Amniotic epithelial cell (primary cell): ENCODE results near the gene C3orf22.
"Not testable (repeated sequence)": the region's sequence is repeated elsewhere in the genome, so short reads cannot be mapped to it uniquely, and the experiment has no call there.

Experiments
- DNase-seq: peaks from one replicate; pipeline ENCODE4 v3.0.0-alpha.2; 2010; ENCODE audit warnings: low read depth

Gene C3orf22

DNA sequence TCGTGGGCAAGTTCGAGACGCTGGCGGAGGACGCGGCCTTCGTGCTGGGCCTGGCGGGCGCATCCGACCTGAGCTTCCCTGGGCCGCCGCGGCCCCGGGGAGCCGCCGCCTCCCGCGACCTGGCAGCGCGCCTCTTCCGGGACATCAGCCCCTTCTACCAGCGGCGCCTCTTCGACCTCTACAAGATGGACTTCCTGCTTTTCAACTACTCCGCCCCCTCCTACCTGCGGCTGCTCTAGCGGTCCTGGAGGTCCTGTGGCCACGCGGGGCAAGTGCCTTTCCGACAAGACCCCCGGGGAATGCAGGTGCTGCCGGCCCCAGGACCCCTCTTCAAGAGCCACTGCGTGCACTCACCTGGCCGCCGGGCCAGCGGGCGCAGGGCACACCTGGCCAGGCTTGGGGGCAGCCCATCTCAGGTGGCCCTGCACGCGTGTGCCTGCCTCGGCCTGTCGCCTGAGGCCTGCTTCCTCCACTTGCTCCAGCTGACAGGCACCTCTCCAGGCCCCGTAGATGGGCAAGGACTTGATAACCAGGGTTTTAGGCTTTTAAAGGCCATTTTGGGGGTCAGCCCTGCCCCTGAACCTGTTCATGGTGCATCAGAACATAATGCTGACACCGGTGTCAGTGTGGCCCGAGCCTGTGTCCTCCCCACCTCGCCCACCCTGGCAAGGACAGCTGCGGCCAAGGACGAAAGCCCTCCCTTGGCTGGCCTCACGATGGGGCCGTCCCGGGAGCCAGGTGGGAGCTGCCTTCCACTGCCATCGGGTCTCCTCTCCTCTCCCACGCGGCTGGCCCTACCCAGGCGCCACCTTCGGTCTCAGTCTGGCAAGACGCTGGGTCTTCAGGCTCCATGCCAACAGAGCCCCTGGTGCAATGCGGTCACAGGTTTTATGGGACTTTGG, 16.1 kb downstream of the C3orf22 start:
- no peak for DNase-seq

DNA sequence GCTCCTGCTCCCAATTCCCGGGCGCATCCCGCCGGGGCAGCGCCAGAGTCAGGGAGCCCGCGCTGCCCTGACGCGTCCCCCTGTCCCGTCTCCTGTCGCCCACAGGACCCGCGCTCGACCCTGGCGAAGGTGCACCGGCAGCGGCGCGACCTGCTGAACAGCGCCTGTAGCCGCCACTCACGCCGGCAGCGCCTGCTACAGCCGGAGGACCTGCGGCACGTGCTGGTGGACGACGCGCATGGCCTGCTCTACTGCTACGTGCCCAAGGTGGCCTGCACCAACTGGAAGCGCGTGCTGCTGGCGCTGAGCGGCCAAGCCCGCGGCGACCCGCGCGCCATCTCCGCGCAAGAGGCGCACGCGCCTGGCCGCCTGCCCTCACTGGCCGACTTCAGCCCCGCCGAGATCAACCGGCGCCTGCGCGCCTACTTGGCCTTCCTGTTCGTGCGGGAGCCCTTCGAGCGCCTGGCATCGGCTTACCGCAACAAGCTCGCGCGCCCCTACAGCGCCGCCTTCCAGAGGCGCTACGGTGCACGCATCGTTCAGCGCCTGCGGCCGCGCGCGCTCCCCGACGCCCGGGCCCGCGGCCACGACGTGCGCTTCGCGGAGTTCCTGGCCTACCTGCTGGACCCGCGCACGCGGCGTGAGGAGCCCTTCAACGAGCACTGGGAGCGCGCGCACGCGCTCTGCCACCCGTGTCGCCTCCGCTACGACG, 16.9 kb downstream of the C3orf22 start:
- no peak for DNase-seq

DNA sequence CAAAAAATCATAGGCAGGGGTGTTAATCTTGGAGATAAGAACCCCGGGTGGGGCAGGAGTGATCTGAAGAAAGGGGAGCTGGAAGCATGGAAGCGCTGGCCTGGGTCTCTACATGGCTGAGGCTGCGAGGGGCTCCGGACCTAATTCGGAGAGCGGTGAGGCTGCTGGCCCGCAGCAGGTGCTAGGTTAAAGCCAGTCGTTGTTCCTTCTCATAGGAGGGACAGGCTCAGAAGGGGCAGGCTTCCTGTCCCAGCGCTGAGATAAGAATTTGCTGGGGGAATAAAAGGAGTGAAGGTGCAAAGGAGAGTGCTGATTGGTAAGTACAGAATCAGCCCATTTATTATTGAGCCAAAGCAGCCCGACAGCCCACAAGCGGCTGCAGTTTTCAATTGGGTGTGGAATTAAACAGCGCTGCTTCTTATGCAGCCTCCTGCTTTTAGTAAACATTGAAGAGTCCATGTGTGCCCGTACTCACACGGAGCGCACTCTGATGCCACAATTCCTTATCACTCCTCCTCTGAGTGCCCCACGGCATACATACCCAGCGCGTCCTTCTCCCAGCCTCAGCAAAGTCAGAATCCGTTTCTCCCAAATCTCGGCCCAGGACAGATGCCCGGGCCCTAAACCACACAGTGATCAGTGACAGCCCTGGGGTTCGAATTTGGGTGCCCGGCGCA, 17.6 kb downstream of the C3orf22 start:
- no peak for DNase-seq

DNA sequence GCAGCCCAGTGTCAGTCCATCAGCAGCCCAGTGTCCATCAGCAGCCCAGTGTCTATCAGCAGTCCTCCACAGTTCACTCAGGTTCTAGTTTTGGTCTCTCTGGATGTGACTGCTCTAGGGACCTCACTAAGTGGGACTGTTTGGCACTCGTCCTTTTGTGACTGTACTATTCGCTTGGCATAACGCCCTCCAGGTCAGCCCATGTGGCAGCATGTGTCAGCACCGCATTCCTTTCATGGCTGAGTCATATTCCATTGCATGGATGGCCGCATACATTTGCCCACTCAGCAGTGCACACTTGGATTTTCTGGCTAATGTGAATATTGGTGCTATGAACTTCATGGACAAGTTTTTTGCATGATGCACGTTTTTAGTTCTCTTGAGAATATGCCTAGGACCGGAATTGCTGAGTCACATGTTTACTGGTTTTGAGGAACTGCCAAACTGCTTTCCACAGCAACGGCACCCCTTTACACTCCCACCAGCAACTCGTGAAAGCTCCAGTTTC, 18.3 kb downstream of the C3orf22 start:
- DNase-seq, result peak; percentile 77

DNA sequence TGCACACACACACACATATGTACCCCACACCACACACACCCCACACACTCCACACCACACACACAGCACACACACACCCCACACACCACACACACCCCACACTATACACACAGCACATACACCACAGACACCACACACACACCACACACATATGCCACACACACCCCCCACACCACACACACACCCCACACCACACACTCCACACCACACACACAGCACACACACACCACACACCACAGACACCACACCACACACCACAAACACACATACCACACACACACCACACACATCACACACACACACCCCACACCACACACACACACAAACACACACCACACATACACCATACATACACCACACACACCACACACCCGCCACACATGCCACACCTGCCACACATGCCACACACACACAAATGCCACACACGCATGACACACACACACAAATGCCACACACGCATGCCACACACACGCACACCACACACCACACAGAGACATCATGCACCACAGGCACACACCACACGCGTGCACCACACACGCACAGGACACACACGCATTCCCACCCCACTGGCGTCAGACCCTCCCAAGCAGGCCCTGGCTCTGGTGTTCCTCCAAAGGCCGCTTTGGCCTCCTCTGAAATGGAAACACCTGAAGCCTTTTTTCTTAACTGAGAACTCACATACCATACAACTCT, 19.0 kb downstream of the C3orf22 start:
- no peak for DNase-seq

DNA sequence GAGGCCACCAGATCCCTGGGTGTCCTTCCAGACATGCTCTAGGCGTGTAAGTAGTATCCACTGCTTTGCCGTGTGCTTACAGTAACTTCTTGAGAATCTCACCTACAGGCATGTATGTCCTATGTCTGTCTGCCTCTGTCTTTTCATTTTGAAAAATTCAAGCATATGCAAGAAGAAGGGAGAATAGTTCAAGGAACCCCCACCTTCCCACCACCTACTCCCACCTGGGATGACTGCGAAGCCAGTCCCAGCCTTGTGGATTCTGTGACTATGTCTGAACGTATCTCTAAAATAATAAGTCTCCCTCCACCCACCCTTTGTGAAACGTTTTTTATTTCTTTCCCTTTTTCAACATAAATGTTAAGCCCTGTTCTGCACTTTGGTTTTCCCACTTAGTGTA, 19.8 kb downstream of the C3orf22 start:
- DNase-seq, result no peak

DNA sequence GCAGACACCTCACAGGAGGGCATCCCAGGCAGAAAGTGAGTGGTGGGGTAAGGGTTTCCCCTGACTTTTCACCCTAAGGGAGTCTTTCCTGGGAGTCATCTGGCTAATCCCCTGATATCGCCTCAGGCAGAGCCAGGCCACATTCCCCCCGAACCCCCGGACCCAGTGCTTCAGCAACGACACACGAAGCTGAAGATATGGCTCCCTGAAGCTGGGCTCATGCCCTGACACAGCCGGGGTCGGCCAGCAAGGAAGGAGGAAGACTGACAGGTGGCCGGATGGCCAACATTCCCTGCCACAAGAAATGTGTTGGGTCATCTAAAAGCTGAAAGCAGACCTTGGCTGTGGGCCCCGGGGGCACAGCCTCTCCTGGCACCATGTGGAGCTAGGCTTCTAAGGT, 20.4 kb downstream of the C3orf22 start:
- DNase-seq, result no peak

DNA sequence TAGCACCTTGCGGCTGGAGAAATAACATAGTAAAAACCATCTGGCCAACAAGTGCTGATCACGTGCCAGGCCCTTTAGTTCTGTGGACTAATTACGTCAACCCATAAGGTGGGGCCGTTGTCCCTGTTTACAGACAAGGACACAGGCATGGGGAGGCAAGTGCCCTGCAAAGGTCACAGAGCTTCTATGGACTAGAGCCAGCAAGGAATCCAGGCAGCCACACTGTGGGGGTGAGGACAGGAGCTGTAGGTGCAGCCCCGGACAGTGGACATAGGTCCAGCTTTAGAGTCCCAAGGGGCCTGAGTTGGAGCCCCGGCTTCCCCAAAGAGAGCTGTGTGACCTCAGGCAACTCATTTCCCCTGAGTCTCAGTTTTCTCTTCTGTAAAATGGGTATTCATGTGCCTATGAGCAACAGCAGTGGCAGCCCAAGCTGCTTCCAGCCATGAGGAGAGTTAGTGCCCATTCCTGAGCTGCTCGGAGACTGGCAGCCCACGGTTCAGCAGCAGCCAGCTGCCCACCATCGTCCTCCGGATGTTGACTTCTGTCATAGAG, 20.9 kb downstream of the C3orf22 start:
- DNase-seq, result no peak

DNA sequence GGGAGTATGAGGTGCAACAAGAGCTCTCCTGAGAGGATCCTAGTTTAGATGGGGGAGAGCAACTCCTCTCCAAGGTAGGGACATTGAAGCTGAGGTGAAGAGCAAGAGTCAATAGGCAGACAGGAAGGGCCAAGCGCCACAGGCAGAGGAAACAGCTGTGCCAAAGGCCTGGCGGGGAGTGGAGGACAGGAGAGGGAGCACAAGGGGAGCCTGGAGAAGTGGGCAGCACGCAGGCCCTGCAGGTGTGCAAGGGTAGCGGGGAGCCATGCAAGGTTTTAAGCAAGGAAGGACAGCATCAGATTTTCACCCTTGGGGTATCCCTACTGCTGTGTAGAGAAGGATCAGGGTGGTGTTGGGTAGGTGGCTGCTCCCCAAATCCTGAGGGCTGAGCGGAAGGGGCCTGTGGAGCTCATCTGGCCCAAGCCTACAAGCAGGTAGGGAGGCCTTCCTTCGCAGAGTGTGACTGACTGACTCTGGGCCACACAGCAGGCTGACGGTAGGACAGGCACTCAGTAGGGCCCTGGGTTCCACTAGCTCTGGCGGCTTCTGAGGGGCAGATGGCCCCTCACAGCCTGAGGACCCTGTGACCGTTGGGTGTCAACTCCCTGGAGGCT, 21.5 kb downstream of the C3orf22 start:
- DNase-seq, result no peak

DNA sequence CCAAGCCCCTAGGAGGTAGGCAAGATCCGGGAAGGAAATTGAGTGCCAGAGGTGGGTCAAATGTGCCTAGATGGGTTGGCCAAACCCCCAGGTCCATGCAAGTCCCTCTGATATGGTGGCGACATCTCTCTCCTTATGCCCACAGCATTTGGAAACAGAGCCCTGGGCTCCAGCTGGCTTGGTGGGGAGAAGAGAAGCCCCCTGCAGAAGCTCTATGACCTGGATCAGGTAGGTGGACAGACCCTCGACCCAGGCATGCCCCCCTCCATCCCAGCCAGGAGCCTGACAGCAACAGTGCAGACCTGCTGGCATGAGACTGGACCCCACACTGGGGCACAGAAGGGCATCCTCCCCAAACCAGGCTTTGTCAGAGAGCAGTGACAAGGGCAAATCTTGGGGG, 22.6 kb downstream of the C3orf22 start:
- no peak for DNase-seq

DNA sequence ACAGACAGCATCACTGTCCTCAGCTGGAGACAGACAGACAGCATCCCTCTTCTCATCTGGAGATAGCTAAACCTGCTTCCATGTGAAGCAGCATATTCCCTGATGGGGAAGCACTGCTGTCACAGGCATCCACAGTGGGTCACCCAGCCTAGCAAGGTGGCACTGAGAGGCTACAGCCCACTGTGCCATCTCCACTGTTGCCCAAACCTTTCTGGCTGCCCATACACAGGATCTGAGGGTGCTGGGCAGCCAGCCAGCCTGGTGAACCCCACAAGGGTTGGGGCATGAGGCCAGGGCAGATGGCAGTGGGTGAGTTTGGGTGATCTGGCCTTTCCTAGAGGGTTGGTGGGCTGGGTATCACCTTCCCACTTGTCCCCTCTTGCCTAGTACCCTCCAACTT, 23.1 kb downstream of the C3orf22 start:
- no peak for DNase-seq

DNA sequence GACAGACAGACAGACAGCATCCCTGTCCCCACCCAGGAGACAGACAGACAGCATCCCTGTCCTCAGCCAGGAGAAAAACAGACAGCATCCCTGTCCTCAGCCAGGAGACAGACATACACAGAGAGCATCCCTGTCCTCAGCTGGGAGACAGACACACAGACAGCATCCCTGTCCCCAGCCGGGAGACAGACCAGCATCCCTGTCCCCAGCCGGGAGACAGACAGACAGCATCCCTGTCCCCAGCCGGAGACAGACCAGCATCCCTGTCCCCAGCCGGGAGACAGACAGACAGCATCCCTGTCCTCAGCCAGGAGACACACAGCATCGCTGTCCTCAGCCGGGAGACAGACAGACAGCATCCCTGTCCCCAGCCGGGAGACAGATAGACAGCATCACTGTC, 24.0 kb downstream of the C3orf22 start:
- not testable (repeated sequence) for DNase-seq

DNA sequence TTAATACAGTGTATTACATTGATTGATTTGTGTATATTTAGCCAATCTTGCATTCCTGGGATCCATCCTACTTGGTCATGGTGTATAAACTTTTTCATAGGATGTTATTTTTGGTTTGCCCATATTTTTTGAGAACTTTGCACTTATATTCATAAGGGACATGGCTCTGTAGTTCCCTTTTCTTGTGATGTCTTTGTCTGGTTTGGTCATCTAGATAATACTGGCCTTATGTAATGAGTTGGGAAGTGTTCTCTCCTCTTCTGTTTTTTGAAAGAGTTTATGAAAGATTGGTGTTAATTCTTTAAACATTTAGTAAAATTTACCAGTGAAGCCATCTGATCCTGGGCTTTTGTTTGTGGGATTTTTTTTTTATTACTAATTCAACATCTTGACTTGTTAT, 25.2 kb downstream of the C3orf22 start:
- no peak for DNase-seq

DNA sequence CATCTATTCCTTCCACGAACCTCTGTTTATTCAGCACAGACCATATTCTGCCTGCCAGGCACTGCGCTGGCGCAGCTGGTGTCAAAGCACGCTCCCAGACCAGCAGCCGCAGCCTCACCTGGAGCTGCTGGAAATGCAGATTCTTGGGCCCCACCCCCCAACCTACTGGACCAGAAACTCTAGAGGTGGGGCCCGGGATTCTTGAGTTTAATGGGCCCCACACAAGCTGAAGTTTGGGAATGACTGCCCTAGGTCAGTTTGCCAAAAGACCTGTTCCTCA, 27.7 kb downstream of the C3orf22 start:
- DNase-seq, result no peak

DNA sequence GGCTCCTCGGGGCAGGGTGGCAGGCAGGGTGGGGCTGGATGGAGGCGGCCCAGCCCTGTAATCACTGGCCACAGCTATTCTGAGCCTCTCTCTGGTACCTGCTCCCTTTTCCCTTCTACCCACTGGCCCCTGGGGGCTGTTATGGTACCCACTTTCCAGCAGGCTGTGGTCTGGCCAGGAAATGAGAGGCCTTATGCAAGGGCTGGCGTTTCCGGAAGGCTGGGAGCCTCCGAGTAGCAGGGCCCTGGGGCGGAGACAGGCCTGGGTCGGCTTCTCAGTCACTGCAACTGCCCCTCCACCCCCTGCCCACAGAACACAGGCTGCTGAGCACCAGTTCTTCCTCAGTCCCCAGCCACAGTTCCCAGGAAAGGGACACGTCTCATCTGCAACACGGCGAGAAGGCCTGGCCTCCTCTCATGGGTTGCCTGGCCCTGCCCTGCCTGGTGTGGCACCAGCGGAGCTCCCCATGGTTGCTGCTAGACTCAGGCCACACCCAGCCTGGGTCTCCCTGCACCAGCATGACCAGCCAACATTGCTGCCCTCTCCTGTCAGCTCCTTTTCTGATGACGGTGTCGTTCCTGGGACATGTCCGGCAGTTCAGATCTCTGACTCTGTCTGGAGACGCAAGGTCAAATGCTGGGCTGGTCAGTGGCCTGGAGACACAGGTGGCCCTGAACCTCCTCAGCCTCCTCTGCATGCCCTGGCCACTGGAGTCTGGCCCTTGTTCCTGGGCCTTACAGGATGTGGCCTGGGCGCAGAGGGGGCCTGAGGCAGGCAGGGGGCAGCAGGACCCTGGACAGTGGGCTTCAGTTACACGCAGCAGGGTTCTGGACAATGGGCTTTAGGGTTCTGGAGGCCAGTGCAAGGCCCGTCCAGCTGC, 28.3 kb downstream of the C3orf22 start:
- no peak for DNase-seq

DNA sequence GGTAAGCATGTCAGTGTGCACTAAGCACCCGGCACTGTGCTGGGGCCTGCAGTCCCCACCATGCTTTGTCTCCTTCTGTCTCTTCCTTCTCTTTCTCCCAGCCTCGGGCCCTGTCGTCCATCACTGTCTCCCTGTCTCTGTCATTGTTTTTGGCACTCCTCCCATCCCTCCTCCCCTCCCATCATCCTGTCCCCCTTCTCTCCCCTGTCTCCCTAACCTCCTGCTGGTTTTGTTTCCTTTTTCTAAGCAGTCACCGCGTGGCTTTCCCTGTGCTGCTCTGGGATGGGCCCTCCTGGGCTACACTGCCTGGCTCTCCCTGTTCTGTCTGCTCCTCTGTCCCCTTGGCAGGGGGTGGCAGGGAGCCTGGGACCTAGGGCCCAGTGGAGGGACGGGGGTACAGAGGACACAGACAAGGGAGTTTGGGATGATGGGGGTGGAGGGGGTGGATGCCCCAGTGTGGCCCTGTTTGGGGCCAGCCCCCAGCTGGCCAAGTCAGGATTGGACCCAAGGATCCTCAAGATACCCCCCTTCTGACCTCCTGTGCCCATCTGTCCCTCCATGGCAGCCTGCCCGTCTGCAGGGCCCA, 29.1 kb downstream of the C3orf22 start:
- no peak for DNase-seq

DNA sequence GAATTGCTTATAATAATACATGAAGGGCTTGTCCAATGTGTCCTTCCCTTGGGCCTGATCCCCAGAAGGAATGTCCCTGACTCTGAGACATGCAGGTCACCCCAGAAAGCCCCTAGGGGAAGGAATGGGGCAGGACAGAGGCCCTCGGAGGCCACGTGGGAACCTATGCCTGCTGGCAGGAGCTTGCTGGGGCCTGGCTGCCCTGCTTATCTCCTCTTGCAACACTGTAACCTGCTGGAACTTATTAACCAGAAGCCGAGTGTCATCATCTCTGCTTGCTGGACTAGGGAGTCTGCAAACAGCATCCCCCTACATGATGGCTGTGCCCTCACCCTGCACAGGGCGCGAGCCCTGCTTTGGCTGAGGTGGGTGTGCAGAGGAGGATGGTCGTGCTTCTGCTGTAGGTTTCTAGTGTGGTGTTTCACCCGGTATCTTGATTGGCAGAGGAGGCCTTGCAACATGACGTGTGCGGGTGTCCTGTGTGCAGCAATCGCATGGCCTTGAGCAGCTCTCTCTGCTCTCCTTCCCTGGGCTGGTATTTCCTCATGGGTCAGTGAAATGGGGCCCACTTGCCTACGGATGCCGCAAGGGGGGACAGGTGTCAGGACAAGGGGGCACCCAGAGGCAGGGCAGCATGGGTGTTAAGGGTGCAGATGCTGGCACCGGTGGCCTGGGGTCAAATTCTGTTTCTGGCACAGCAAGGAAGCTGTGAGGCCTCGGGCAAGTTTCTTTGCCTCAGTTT, 29.8 kb downstream of the C3orf22 start:
- peak; percentile 80 for DNase-seq

DNA sequence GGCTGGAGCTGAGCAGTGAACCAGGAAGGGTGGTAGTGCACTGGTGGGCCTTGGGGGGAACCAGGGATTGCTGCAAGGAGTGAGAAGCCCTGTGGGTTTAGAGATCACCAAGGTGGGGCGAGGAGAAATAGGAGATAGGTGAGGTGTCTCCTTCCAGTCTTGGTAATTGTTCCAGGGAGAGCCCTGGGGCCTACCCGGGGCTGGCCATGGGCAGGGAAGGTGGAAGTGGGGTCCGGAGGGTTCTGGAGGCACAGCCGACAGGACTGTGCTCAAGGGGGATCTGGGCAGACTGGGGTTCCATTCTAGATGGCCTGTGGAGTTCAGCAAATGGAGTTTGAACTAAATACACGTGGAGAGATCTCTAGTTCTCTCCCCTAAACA, 30.3 kb downstream of the C3orf22 start:
- no peak for DNase-seq

DNA sequence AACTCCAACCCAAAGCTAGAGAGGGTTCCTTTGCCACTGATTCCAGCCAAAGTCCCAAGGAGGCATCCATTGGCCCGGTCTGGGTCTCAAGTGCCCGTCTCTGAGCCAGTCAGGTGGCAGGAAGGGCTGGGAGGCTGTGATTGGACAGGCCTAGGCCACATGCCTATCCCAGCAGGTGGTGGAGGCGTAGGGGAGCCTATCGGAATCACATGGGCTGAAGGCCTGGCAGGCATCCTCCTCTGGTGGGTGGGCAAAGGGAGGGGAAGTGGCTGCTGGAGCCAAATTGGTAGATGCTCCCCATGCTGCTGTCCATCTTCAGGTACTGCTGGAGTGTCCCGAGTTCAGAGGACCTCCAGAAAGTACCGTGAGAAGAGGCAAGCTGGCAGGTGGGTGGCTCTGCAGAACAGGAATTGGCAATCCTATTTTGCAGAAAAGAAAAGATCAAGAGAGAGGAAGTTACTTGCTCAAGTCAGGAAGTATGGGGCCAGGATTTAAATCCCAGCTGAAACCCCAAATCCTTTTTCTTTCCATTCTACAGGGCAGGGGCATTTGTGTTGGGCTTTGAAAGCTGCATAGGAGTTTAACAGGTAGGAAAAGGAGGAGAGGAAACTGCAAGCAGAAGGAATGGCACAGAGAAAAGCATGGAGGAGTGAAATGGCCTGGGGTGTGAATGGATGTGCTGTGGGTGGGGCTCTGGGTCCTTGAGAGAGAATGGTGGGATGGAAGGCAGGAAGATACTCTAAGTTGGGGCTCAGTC, 31.1 kb downstream of the C3orf22 start:
- DNase-seq, result no peak
